ENCODE measurements around the gene STRIP1.

Gene STRIP1

DNA sequence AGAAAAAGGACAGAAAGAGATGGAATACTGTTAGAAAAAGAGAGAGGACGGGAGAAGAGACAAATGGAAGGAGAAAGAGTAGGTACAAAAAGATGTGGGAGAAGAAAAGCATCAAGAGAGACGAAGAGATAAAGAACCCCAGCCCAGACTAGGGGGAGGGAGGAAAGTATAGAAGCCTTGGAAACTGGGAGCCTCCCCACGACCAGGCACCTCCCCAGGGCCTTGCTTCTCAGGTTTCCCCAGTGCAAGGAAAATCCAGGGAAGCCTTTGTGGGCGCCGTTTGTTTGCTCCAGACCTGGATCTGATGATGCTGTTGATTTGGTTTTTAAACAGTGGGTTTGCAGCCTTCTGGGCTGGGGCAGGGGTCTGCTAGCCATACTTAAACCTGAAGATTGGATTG, 51.2 kb downstream of the STRIP1 start:
- TF ChIP-seq, protein P1, sequence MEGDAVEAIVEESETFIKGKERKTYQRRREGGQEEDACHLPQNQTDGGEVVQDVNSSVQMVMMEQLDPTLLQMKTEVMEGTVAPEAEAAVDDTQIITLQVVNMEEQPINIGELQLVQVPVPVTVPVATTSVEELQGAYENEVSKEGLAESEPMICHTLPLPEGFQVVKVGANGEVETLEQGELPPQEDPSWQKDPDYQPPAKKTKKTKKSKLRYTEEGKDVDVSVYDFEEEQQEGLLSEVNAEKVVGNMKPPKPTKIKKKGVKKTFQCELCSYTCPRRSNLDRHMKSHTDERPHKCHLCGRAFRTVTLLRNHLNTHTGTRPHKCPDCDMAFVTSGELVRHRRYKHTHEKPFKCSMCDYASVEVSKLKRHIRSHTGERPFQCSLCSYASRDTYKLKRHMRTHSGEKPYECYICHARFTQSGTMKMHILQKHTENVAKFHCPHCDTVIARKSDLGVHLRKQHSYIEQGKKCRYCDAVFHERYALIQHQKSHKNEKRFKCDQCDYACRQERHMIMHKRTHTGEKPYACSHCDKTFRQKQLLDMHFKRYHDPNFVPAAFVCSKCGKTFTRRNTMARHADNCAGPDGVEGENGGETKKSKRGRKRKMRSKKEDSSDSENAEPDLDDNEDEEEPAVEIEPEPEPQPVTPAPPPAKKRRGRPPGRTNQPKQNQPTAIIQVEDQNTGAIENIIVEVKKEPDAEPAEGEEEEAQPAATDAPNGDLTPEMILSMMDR (IDR thresholded peaks at IDR 0.05; ENCODE audit: low read depth, low read length, missing control alignments) = no peak
- DNase-seq (ENCODE audit: extremely low read depth, low read depth) = no peak
- H3K4me3 ChIP-seq (replicated peaks; ENCODE audit: low read depth, low read length) = no peak overlapping the region

DNA sequence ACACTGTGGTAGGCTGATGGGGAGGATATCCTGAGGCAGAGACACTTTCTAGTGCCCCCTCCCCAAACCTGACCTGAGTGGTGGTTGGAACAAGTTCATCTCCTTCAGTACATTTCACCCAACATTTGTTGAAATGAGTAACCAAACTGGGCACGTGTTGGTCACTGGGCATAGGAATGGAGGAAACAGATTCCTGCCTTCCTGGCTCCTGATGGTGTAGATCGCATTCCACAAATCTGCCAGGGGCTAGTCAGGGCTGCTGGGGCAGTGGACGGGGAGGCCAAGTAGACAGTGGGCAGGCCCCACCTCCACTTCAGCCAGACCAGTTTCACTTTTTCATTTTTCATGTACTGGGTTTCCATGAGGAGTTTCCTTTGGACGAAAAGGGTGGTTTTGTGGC, 52.5 kb downstream of the STRIP1 start:
- H3K4me3 ChIP-seq (replicated peaks; ENCODE audit: low read depth, low read length) = no peak overlapping the region
- no peak for DNase-seq (ENCODE audit: extremely low read depth, low read depth)
- TF ChIP-seq, protein P1 (IDR thresholded peaks at IDR 0.05; ENCODE audit: low read depth, low read length, missing control alignments) = no peak

DNA sequence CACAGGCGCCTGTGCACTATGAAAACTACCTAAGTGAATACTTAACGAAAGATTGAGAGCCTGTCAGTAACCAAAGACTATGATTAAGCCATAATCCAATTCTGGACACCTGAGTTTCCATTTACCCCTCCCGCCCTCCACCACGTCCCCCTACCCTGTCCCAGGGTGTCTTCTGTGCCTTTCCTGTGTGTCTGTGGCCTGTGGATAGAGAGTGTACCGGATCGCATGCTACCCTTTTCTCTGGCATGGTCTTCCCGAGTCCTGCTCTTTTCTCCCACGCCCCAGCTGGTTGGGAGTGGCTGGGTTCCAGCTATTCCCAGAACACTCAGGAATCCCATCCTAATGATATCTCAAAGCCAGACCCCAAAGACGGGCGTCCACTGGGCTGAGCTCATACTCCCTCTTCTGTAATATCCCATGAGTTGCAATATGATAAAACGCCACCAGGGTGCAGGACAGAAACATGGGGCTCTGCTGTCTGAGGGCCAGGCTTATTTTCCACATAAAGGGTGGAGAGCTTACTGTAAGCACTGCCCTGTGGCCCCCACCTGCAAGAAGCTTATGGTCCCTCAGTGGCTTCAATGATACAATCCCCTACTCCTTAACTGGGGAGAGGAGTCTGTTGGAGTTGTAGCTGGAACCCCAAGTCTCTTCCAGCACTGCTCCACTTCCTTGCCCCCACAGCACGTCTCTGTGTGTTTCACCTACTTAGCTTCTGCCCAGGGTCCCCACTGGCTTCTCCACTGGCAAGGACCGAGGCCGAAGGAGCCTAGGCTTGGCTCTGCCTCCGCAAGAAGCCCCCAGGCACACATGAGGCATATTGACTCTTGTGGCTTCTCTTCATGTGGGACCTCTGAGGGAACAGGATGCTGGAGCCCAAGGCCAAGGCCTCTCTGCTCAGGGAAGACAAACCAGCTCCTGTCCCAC, 53.7 kb downstream of the STRIP1 start:
- no peak overlapping the region for H3K4me3 ChIP-seq (replicated peaks; ENCODE audit: low read depth, low read length)
- TF ChIP-seq, protein P1 (IDR thresholded peaks at IDR 0.05; ENCODE audit: low read depth, low read length, missing control alignments) = peak; percentile 61
- DNase-seq (ENCODE audit: extremely low read depth, low read depth) = peak; percentile 29

DNA sequence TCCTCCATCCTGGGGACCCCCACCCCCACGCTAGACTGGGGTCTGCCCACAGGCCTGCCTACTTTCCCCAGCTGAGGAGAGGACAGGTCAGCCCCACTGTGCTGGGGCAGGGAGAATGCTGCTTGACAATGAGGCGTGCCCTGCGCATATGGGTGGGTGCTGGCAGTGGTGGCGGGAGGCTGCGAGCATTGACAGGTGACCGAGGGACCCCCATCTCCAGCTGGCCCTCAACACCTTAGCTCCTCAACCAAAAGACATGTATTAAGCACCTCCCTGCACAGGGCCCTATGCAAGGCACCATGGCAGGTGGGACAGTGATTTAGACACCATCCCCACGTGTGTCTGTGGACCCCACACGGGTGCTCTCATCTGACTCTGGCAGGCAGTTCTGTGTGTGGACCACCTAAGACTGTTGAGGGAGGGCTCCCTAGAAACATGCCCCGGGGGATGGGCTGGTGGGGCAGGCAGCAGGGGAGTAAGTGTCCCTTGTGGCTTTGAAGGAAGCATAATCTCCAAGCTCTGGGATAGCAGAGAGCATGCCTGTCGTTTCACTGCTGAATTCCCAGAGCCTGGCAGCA, 54.4 kb downstream of the STRIP1 start:
- DNase-seq (ENCODE audit: extremely low read depth, low read depth) = no peak
- TF ChIP-seq, protein P1 (IDR thresholded peaks at IDR 0.05; ENCODE audit: low read depth, low read length, missing control alignments) = no peak
- H3K4me3 ChIP-seq (replicated peaks; ENCODE audit: low read depth, low read length) = no peak overlapping the region

DNA sequence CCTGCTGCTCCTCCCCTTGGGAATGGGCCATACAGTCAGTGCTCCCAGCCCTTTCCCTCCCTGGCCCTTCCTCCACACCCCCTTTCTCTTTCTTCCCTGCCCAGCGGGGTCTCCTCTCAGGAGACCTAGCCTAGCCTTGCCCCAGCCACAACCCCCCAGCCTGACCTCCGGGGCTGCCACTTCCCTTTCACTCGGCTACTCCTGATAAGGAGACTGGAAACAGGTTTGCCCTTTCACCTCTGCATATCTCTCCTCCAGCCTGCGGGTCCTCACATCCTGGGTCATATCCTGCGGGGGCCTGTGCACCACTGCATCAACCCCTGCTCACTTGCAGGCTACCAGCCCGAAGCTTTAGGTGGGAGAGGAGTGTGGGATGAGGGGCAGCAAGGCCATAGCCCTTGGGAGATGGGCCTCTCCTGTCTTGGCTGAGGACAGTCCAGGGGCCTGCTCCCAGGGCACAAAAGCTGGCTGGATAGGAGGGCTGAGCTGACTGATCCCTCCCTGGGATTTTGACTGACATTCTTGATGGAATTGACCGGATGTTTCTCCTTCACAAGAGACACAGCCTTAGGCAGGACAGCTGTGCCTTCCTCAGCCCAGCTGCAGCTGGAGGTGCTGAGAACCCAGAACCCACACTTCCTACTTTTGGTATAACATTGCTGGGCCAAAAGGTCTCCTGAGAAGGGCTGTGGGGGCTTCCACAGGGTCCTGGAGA, 55.3 kb downstream of the STRIP1 start:
- TF ChIP-seq, protein P1 (IDR thresholded peaks at IDR 0.05; ENCODE audit: low read depth, low read length, missing control alignments) = no peak
- H3K4me3 ChIP-seq (replicated peaks; ENCODE audit: low read depth, low read length) = no peak overlapping the region
- DNase-seq (ENCODE audit: extremely low read depth, low read depth) = no peak

DNA sequence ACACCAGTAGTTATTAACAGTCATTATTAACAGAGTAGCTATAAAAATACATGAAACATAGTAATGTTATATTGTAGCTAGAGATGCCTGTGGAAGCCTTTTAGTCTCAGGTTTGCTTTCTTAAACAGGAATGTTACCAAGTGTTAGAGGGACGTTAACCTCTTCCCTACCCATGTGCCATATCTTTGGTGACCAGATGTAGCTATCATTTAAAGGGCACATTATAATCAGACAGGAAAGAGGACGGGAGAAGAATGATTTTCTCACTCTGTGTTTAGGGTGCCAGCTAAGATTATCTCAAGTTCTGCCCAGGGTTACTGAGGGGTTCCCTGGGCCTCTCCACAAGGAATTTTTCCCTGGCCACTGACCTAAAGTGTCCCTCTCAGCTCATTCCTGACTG, 57.0 kb downstream of the STRIP1 start:
- H3K4me3 ChIP-seq (replicated peaks; ENCODE audit: low read depth, low read length) = no peak overlapping the region
- DNase-seq (ENCODE audit: extremely low read depth, low read depth) = no peak
- TF ChIP-seq, protein P1 (IDR thresholded peaks at IDR 0.05; ENCODE audit: low read depth, low read length, missing control alignments) = no peak

Measured in HFF-Myc (cell line).